ENCODE results near the gene MTCL1. TPM values are rescaled to one million over a fixed set of nuclear protein-coding genes. Genes with fewer than 3 reads are reported as not detected.

The MTCL1 gene
- total and polyA plus RNA-seq, 4 donors = 1.3 to 12.4 (median 3.7) TPM

GRCh38 chr18:8708670-8709069 lies 3.3 kb downstream of the MTCL1 start:
- H3K9me3 ChIP-seq (ENCODE audit: control insufficient read depth in 4 of 4, insufficient read depth in 3 of 4, low read length in 3 of 4) = no peaks in the 10 kb centered on the region
- H3K27me3 ChIP-seq (ENCODE audit: control insufficient read depth in 3 of 3, insufficient read depth in 3 of 3, low read length in 2 of 3) = peaks cover 0 to 2% (median 0%) of the 10 kb centered on the region in 3 donors
- H3K4me1 ChIP-seq (ENCODE audit: control insufficient read depth in 5 of 5, insufficient read depth in 5 of 5, low read length in 5 of 5) = peaks cover 0 to 22% (median 10%) of the 10 kb centered on the region in 5 donors
- H3K36me3 ChIP-seq (ENCODE audit: control insufficient read depth in 4 of 4, insufficient read depth in 4 of 4, low read length in 4 of 4) = no peaks in the 10 kb centered on the region
- H3K4me3 ChIP-seq = no peak overlapping the region
- DNase-seq (no peak), ATAC-seq (ENCODE audit: insufficient read depth, low FRiP score) (no peak)
- H3K9ac ChIP-seq (ENCODE audit: insufficient read depth in 1 of 2, low read length in 2 of 2) = no peak overlapping the region
- TF ChIP-seq CTCF (IDR thresholded peaks at IDR 0.05; ENCODE audit: control extremely low read depth, extremely low read depth) = no peak
- whole genome bisulfite sequencing, 2 donors = 91 to 94% methylated on average over 9 of the region's 9 CpGs
- no peak overlapping the region for H3K27ac ChIP-seq (ENCODE audit: low read depth in 1 of 2, low read length in 1 of 2)

GRCh38 chr18:8709248-8710059 lies 4.1 kb downstream of the MTCL1 start:
- ATAC-seq (ENCODE audit: insufficient read depth, low FRiP score) (no peak), DNase-seq (no peak)
- no peak for TF ChIP-seq CTCF (IDR thresholded peaks at IDR 0.05; ENCODE audit: control extremely low read depth, extremely low read depth)
- Histone ChIP-seq H3K9ac (ENCODE audit: insufficient read depth in 1 of 2, low read length in 2 of 2) (no peak overlapping the region), H3K36me3 (ENCODE audit: control insufficient read depth in 4 of 4, insufficient read depth in 4 of 4, low read length in 4 of 4) (no peaks in the 10 kb centered on the region), H3K27me3 (ENCODE audit: control insufficient read depth in 3 of 3, insufficient read depth in 3 of 3, low read length in 2 of 3) (peaks cover 0 to 2% (median 0%) of the 10 kb centered on the region in 3 donors), H3K4me3 (no peak overlapping the region), H3K4me1 (ENCODE audit: control insufficient read depth in 5 of 5, insufficient read depth in 5 of 5, low read length in 5 of 5) (peaks cover 0 to 15% (median 2%) of the 10 kb centered on the region in 5 donors), H3K9me3 (ENCODE audit: control insufficient read depth in 4 of 4, insufficient read depth in 3 of 4, low read length in 3 of 4) (no peaks in the 10 kb centered on the region), H3K27ac (ENCODE audit: low read depth in 1 of 2, low read length in 1 of 2) (no peak overlapping the region)
- 90 to 92% methylated on average over 14 of the region's 14 CpGs for WGBS, 2 donors

- Histone ChIP-seq H3K9me3 (ENCODE audit: control insufficient read depth in 4 of 4, insufficient read depth in 3 of 4, low read length in 3 of 4) (no peaks in the 10 kb centered on the region), H3K27me3 (ENCODE audit: control insufficient read depth in 3 of 3, insufficient read depth in 3 of 3, low read length in 2 of 3) (peaks cover 0 to 1% (median 0%) of the 10 kb centered on the region in 3 donors), H3K27ac (ENCODE audit: low read depth in 1 of 2, low read length in 1 of 2) (no peak overlapping the region), H3K9ac (ENCODE audit: insufficient read depth in 1 of 2, low read length in 2 of 2) (no peak overlapping the region), H3K4me3 (no peak overlapping the region), H3K36me3 (ENCODE audit: control insufficient read depth in 4 of 4, insufficient read depth in 4 of 4, low read length in 4 of 4) (no peaks in the 10 kb centered on the region), H3K4me1 (ENCODE audit: control insufficient read depth in 5 of 5, insufficient read depth in 5 of 5, low read length in 5 of 5) (peaks cover 0 to 8% (median 0%) of the 10 kb centered on the region in 5 donors)
- TF ChIP-seq CTCF (IDR thresholded peaks at IDR 0.05; ENCODE audit: control extremely low read depth, extremely low read depth) = no peak
- WGBS, 2 donors = 94 to 97% methylated on average over 5 of the region's 5 CpGs
- DNase-seq (no peak), ATAC-seq (ENCODE audit: insufficient read depth, low FRiP score) (no peak)
Measured at GRCh38 chr18:8711736-8712135, 6.4 kb downstream of the MTCL1 start.

All from lung (tissue), 12 donors.